ENCODE measurements around the gene ATXN1.
"Not testable (repeated sequence)": the region's sequence is repeated elsewhere in the genome, so short reads cannot be mapped to it uniquely, and the experiment has no call there.

ATXN1 gene

DNA sequence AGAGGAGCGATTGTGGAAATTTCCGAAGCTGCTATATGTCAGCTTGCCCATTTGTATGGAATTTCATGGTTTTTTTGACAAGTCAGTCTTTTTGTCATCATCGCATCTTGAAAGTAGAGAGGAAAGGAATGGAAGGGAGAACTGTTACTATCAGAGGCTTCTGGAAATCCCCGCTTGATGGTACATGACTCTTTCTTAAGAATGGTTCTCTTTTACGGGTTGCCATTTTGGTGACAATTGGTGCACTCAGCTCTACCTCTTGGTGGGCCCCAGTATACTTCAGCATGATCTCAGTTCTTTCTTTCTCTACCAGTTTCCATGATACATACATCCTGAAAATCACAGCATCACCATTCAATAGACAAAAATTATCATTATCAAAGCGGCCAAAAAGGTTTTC is 146.0 kb downstream of the ATXN1 start:
- not testable (repeated sequence) for DNase-seq (ENCODE audit: low read depth)

DNA sequence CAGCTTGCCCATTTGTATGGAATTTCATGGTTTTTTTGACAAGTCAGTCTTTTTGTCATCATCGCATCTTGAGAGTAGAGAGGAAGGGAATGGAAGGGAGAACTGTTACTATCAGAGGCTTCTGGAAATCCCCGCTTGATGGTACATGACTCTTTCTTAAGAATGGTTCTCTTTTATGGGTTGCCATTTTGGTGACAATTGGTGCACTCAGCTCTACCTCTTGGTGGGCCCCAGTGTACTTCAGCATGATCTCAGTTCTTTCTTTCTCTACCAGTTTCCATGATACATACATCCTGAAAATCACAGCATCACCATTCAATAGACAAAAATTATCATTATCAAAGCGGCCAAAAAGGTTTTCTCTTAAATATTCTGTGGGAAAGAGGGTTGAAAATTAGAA is 147.1 kb downstream of the ATXN1 start:
- not testable (repeated sequence) for DNase-seq (ENCODE audit: low read depth)

DNA sequence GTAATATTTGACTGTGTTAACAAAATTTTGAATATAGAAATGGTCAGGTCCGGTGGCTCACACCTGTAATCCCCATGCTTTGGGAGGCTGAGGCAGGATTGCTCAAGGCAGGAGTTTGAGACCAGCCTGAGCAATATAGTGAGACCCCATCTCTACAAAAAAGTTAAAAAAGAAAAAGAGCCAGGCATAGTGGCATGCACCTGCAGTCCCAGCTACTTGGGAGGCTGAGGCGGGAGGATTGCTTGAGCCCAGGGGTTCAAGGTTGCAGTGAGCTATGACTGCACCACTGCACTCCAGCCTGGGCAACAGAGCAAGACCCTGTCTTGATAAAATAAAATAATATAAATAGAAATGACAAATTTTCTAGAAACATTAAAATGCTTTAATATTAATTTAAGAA is 147.8 kb downstream of the ATXN1 start:
- DNase-seq (ENCODE audit: low read depth) = not testable (repeated sequence)

DNA sequence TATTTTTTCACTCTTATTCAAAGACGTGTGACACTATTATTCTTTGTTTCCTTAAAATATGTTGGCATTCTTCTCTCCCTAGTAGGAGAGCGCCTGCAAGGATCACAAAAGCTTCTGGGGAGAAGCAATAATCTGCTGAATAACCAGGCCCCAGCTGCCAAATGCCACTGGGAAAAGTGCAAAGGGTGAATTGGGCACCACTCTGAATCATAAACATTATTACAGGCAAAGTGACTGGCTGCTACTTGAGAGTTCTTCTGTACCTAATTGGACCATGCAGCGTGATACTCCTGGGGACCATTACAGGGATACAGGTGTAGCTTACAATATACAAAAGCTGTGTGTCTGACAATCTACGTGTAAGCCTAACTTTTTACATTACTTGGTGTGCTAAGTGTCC is 152.8 kb downstream of the ATXN1 start:
- no peak for DNase-seq (ENCODE audit: low read depth)

DNA sequence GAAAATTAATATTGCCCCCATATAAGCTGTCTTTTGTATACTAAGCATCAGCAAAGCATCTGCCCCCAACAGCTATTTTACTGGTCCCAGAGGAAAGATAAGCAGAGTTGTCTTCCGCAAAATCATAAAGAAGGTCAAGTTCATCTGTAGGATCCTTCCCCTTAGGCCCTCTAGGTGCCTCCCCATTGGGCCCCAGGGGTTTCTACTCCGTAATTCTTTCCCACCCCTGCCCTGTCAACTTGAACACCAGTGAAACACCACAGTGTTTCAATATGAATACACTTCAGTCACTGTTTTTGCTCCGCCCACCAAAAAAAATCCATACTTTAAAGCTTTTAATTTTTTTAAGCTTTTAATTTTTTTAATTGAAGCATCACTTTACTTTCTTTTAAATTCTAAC is 159.2 kb downstream of the ATXN1 start:
- no peak for DNase-seq (ENCODE audit: low read depth)

DNA sequence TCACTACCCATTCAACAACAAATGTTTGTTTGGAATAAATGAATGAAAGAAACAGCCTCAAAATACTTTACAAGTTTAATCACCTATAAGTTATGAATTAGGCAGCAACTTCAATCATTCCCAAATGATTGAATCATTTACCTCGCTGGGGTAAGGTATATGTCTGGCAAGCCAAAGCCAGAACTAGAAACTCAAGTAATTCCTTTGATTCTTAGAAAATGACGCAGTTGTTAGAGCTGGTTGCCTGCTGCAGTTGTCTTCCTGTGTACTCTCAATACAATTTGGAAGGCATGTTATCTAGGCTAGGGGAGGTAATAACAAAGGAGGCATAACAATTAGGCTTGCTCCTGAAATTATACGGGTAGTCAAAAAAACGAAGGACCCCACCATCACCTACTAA is 160.6 kb downstream of the ATXN1 start:
- no peak for DNase-seq (ENCODE audit: low read depth)

DNA sequence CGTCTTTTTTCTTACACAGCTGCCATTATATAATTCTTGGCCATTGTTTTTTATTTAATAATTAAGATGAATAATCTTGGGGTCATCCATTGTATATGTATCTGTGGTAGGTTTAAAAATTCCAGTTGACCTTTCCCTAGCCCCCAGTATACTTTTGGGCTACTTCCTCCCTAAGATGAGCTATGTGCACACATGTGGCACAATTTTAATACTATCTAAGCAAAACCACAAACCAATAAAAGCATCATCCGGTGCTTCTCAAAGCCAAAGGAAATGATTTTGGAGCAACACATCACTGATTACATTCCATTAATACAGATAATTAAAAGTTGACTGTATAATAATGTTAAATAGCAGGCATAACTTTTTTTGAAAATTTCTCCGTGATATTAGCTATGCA is 161.2 kb downstream of the ATXN1 start:
- no peak for DNase-seq (ENCODE audit: low read depth)

DNA sequence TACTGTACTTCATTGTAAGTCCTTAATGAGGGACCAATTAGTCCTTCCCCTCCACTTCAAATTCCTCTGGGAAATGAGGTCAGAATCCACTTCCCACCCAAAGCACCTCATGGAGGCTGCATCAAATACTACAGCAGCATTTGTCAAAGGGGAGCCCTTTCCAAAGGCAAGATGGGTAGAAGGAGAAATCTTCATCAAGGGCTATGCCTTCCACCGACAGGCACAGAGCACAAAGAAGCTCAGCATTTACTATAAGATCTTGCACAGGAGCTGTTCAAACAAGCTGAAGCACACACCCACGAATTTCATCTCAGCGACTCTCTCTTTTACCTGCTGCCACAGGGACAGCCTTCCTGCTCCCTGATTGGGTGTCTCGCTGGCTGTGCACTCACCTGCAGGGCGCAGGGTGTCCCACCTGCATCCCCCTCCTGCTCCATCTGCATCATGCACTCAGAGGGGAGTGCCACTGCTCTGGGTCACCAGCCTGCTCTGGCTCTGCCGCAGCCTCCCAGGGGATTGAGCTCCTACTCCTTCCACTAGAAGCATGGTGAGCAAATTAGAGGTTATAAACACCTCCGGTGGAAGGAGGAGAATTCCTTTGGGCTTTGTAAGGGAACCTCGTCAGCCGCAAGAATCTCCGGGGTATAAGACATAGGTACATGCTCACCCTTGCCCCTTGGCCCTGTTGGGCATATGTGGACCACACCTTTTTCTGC is 164.5 kb downstream of the ATXN1 start:
- DNase-seq (ENCODE audit: low read depth) = no peak

DNA sequence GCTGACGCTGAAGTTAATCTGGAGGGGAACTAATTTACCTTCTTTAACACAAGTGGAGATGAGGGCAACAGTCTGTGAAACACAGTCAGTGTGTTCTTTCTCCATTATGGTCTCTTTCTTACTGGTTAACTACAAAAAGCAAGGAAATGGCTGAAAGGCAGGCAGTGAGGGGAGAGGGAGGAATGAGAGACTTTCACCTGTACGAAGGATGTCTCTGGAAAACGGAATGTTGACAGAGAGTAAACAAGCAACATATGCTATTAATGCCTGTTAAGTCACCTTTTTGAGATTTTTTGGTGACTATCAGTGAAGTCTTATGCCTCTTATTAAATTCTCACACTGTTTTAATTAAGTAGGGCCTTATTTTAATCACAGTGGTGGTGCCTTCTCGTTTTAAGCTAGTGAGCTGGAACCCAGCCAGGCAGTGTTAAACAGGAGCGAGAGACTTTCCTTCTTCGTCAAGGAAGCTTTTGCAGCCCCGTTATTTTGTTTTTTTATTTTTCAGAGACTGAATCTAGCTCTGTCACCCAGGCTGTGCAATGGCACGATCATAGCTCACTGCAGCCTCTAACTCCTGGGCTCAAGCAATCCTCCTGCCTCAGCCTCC is 165.6 kb downstream of the ATXN1 start:
- DNase-seq (ENCODE audit: low read depth) = no peak

DNA sequence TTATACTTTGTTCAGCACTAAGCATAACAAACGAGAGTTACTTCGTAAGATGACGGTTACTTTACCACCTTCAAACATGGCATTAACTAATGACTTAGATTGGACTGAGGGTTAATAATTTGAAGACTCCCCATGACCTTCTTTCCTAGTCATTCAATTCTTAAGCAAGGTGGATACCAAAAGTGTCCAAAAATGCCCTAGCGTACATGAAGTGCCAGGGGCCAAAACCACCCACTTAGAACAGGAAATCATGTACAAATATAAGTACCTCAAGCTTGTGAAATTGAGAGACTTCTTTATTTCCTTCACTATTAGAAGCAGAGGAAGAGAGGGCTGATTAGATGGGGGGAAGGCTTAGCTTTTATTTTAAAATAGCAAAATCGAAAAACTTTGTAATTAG is 166.4 kb downstream of the ATXN1 start:
- no peak for DNase-seq (ENCODE audit: low read depth)

DNA sequence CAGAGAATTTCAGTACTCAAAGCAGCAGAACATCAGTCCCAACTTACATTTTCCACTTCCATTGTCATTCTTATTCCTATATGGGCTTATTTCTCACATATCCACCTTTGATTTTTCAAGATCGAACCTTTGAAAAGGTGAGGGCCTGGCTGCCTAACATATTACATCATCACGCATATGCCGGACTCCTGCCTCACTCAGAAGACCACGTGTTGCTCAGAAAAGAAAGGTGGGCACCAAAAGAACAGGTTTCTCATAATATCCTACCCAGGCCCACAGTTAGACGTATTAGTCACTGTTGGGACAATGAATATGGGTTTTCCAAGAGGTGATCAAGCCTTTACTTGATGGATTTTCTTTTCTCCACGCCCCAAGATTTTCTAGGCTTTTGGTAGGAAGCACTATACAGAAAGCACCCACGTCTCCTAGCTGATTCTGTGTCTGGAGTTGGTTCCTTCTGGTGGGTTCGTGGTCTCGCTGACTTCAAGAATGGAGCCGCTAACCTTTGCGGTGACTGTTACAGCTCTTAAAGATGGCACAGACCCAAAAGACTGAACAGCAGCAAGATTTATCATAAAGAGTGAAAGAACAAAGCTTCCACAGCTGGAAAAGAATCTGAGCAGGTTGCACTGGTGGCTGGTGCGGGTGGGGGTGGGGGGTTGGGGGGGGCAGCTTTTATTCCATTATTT is 168.9 kb downstream of the ATXN1 start:
- no peak for DNase-seq (ENCODE audit: low read depth)

DNA sequence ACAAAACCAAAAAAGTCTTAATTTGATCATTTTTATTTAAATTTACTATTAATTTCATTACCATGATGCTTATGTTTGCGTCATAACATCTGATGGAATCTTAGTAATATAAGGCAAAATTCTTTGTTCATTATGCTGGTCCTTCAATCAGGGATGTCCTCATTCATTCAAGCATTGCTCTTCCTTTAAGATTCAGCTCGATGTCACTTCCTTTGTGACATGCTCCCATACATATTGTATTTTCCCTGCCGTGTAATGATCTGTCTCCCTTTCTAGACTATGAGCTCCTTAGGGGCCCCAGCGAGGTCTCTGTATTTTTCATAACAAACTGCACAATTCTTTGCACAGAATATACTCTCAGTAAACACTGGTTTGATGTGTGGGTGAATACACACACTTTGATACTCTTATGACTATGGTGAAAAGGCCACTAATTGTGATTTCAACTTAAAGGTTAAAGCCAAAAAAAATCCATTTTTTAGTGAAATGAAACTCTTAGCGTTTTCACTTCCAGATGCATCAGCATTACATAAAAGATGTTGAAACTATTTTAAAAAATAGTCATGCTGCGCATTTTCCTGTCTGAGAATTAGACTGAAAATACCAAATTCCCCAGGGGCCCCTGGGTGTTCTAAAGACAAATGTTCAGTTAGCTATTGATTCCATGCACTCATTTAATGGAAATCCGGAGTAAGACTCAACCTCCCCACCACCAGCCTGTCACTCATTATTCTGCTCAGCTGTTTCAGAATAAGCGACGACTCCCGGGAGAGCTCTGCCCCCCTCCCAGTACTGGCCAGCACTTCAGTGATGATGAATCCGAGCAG is 169.7 kb downstream of the ATXN1 start:
- no peak for DNase-seq (ENCODE audit: low read depth)

DNA sequence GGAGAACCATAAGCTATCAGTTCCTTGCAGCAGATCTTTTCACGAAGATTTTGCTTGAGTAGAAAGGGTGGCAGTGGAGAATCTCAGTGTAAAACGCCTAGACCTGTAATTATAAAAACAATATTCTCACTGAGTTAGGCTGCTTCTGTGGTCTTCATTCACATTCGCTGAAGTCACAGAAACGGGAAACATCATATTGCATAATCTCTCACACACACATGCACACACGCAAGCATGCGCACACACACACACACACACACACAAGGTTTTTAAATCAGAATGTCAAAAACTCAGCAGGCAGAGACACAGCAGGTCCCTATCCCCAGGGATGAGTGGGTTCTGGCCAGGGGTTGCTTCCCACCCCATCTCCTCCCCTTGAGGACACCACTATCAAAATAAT is 175.5 kb downstream of the ATXN1 start:
- DNase-seq (ENCODE audit: low read depth) = no peak

DNA sequence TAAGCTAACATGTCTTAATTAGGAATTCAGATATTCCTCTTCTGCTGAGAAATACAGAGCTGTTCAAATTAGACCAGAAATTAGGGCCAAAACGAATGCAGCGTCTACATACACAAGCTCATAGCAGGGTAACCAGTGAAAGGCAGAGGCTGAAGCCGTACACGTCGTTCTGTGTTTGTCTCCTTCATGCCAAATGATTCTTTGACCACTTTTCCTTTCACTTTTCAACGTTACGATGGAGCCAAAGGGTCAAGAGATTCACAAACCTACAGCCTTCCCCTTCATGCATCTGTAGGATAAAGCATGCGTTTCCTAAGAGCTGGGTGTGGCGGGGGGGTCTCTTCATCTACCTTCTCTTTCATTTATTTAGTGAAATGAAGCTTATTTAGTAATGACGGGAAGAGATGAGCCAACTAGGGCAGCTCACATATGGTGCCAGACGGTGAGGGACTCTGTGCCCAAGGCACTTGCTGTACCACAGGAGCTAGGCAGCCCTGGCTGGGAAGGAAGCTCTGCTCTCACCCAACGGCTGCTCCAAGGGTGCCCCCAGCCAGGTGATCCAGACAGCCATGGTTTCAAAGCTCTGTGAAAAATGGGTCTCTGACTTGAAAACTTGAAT is 178.0 kb downstream of the ATXN1 start:
- no peak for DNase-seq (ENCODE audit: low read depth)

DNA sequence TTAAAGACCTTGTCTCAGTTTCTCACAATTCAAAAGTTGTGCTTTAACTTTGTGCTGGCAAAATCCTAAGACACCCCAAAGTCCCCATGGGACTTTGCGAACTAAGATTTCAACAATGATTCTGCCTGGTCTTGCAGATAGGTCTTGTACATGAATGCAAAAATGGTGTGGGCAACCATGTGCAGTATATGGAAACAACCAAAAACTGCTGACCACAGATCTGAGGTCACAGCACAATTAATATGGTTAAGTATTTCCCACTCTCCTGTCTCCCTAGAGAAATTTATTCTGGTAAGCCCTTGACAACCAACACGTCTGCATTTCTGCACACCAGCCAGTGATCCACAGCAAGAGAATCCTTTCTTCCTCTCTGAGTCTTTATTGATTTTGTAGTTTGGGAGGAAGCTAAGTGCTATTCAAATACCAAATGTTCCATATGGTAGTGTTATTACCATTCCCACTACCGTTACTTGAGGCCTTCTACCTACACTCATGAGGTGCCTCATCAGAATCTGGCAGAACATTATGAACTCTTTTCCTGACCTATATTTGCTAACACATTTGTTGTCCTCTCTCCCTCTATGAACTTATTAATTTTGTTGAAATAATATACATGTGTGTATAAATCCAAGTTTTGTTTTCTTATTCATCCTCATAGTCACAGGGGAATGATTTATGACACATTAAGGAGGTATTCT is 178.7 kb downstream of the ATXN1 start:
- no peak for DNase-seq (ENCODE audit: low read depth)

DNA sequence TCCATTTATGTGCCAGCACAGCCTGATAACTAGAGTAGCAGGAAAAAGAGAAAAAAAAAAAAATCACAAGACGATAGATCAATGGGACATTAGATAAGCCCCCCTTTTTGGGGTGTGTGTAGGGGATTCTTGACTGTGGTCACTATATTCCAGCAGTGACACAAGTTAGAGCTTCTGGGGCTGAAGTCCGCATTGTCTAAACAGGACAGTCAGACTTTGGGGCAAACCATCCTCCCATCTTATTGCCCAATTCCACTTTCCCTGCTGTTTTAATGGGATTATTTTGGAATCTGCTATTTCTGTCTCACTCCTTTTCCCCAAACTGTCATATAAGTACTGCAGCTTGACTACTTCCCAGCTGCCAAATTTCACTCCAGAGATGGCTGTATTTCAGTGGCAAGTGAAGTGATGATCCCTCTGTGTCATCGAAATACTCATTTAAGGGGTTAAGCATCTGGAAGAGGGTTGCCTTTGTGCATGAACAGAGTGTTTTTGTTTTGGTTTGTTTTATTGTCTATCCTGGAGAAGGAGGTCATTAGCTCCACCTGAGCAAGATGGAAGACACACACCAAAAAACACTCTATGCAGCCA is 182.5 kb downstream of the ATXN1 start:
- DNase-seq (ENCODE audit: low read depth) = no peak

DNA sequence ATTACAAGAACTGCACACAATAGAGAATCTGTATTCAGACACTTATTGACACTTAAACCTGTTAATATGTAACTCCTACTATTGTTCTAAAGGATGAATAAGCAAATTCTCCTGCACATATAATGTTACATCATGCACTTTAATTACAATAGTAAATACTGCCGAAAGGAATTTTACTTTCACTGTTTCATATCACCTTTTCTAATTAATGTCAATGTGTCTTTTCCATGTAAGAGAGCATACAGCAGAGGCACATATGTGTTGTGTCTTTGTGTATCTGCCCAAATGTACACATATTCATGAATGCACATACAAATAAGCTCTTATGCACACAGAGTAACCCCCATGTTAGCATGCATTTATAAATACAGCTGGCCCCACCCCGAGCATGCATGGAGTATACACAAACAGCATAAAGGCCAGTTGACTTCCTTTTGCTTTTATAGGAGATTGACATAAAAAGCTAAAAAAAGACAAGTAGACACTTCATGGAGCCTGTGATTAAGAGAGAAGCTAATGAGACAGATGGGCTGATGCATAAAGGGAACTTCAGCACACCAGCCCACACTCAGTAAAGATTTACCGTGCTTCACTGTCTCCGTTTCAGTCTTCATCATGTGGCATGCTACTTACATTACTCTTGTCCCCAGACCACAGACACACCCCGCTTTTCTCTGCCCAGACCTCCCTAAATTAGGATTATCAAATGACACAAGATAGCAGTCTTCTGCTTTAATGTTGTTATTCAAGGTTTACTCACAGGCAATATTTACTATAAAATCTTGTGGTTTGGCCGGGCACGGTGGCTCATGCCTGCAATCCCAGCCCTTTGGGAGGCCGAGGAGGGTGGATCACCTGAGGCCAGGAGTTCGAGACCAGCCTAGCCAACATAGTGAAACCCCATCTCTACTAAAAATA is 184.6 kb downstream of the ATXN1 start:
- DNase-seq (ENCODE audit: low read depth) = no peak

DNA sequence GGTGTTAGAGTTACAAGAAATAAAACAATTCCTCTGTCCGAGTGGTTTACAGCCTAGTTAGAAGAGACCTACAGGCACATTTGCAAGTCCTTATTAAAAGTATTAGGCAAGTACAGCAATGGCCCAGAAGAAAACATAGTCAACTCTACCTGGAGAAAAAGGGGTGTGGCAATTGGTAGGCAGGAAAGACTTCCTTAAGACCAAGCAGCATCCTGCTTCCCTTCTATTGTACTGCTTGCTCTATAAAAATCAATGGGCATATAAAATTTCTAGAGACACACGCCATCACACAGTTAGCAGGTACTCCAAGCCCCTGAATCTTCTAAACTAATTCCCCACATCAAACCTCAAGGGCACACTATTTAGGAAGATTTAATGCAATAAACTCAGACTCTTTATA is 185.6 kb downstream of the ATXN1 start:
- DNase-seq (ENCODE audit: low read depth) = no peak

DNA sequence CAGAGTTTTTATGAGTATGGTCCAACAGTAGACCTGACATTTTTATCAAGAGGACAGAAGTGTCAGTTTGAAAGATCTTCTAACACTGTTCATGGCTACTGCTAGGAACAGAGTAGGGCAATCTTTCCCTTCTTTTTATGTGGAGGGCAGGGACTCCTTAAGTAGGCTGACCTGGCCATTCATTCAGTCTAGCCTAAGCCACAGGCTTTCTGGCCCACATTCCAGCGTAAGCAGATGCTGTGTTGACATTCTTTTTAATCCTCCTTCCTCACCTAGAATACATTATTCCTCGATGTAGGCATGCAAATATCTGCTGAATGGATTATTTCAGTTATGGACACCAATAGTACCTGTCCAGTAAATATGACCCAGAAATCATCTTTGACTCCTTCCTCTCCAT is 188.3 kb downstream of the ATXN1 start:
- DNase-seq (ENCODE audit: low read depth) = no peak

DNA sequence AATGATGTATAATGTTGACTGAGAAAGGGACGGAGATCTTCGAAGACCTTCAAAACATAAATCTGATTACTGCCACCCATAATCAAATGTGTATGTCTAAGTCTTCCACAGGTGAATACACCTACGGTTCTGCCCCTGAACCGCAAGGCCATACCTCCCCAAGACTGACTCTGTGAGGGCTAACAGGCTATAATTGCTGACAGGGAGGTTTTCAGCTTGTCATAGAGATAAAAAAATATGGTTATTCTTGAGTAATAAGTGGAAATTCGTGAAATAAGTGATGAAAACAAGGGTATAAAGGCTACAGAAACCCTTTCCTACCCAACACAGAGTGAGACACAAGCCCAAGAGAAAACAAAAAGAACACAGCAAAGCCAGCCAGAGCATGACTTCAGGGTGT is 188.9 kb downstream of the ATXN1 start:
- DNase-seq (ENCODE audit: low read depth) = no peak
